ENCODE measurements around the gene ARHGAP26.

Gene ARHGAP26

GRCh38 chr5:142842994-142843905 is 73.1 kb downstream of the ARHGAP26 start:
- Histone ChIP-seq H3K36me3 (ENCODE audit: control insufficient read depth, insufficient read depth, low read length) (no peaks in the 10 kb centered on the region), H3K9me3 (ENCODE audit: control insufficient read depth, low read length) (no peaks in the 10 kb centered on the region), H3K9ac (ENCODE audit: low read length) (no peak overlapping the region), H3K4me3 (ENCODE audit: low read length) (no peak overlapping the region), H3K4me1 (ENCODE audit: control insufficient read depth, insufficient read depth, low read length) (peaks cover 88% of the 10 kb centered on the region), H3K27me3 (ENCODE audit: control insufficient read depth, insufficient read depth, low read length) (no peaks in the 10 kb centered on the region)

GRCh38 chr5:142844866-142845265 is 74.7 kb downstream of the ARHGAP26 start:
- H3K9me3 ChIP-seq (ENCODE audit: control insufficient read depth, low read length), result no peaks in the 10 kb centered on the region
- H3K9ac ChIP-seq (ENCODE audit: low read length), result no peak overlapping the region
- peaks cover 86% of the 10 kb centered on the region for H3K4me1 ChIP-seq (ENCODE audit: control insufficient read depth, insufficient read depth, low read length)
- no peaks in the 10 kb centered on the region for H3K27me3 ChIP-seq (ENCODE audit: control insufficient read depth, insufficient read depth, low read length)
- no peak overlapping the region for H3K4me3 ChIP-seq (ENCODE audit: low read length)
- H3K36me3 ChIP-seq (ENCODE audit: control insufficient read depth, insufficient read depth, low read length), result no peaks in the 10 kb centered on the region

GRCh38 chr5:142845402-142845921 is 75.3 kb downstream of the ARHGAP26 start:
- H3K4me1 ChIP-seq (ENCODE audit: control insufficient read depth, insufficient read depth, low read length), result peaks cover 85% of the 10 kb centered on the region
- no peaks in the 10 kb centered on the region for H3K36me3 ChIP-seq (ENCODE audit: control insufficient read depth, insufficient read depth, low read length)
- no peaks in the 10 kb centered on the region for H3K9me3 ChIP-seq (ENCODE audit: control insufficient read depth, low read length)
- H3K4me3 ChIP-seq (ENCODE audit: low read length), result no peak overlapping the region
- H3K27me3 ChIP-seq (ENCODE audit: control insufficient read depth, insufficient read depth, low read length), result no peaks in the 10 kb centered on the region
- peak overlapping the region; percentile 6 for H3K9ac ChIP-seq (ENCODE audit: low read length)

GRCh38 chr5:142845954-142846398 is 75.8 kb downstream of the ARHGAP26 start:
- Histone ChIP-seq H3K27me3 (ENCODE audit: control insufficient read depth, insufficient read depth, low read length) (no peaks in the 10 kb centered on the region), H3K36me3 (ENCODE audit: control insufficient read depth, insufficient read depth, low read length) (no peaks in the 10 kb centered on the region), H3K9ac (ENCODE audit: low read length) (peak overlapping the region; percentile 6), H3K4me3 (ENCODE audit: low read length) (no peak overlapping the region), H3K4me1 (ENCODE audit: control insufficient read depth, insufficient read depth, low read length) (peaks cover 85% of the 10 kb centered on the region), H3K9me3 (ENCODE audit: control insufficient read depth, low read length) (no peaks in the 10 kb centered on the region)

GRCh38 chr5:142846406-142846805 is 76.2 kb downstream of the ARHGAP26 start:
- H3K9ac ChIP-seq (ENCODE audit: low read length), result peak overlapping the region; percentile 6
- peaks cover 85% of the 10 kb centered on the region for H3K4me1 ChIP-seq (ENCODE audit: control insufficient read depth, insufficient read depth, low read length)
- no peak overlapping the region for H3K4me3 ChIP-seq (ENCODE audit: low read length)
- H3K36me3 ChIP-seq (ENCODE audit: control insufficient read depth, insufficient read depth, low read length), result no peaks in the 10 kb centered on the region
- no peaks in the 10 kb centered on the region for H3K27me3 ChIP-seq (ENCODE audit: control insufficient read depth, insufficient read depth, low read length)
- H3K9me3 ChIP-seq (ENCODE audit: control insufficient read depth, low read length), result no peaks in the 10 kb centered on the region

GRCh38 chr5:142847898-142848790 is 78.0 kb downstream of the ARHGAP26 start:
- H3K4me1 ChIP-seq (ENCODE audit: control insufficient read depth, insufficient read depth, low read length), result peaks cover 85% of the 10 kb centered on the region
- no peak overlapping the region for H3K4me3 ChIP-seq (ENCODE audit: low read length)
- H3K9me3 ChIP-seq (ENCODE audit: control insufficient read depth, low read length), result no peaks in the 10 kb centered on the region
- H3K9ac ChIP-seq (ENCODE audit: low read length), result no peak overlapping the region
- H3K27me3 ChIP-seq (ENCODE audit: control insufficient read depth, insufficient read depth, low read length), result no peaks in the 10 kb centered on the region
- no peaks in the 10 kb centered on the region for H3K36me3 ChIP-seq (ENCODE audit: control insufficient read depth, insufficient read depth, low read length)

- Histone ChIP-seq H3K4me1 (ENCODE audit: control insufficient read depth, insufficient read depth, low read length) (peaks cover 92% of the 10 kb centered on the region), H3K9me3 (ENCODE audit: control insufficient read depth, low read length) (no peaks in the 10 kb centered on the region), H3K36me3 (ENCODE audit: control insufficient read depth, insufficient read depth, low read length) (no peaks in the 10 kb centered on the region), H3K4me3 (ENCODE audit: low read length) (no peak overlapping the region), H3K27me3 (ENCODE audit: control insufficient read depth, insufficient read depth, low read length) (no peaks in the 10 kb centered on the region), H3K9ac (ENCODE audit: low read length) (no peak overlapping the region)
Measured at GRCh38 chr5:142849466-142849865, 79.3 kb downstream of the ARHGAP26 start.

- H3K9ac ChIP-seq (ENCODE audit: low read length), result no peak overlapping the region
- H3K4me3 ChIP-seq (ENCODE audit: low read length), result no peak overlapping the region
- no peaks in the 10 kb centered on the region for H3K27me3 ChIP-seq (ENCODE audit: control insufficient read depth, insufficient read depth, low read length)
- no peaks in the 10 kb centered on the region for H3K9me3 ChIP-seq (ENCODE audit: control insufficient read depth, low read length)
- no peaks in the 10 kb centered on the region for H3K36me3 ChIP-seq (ENCODE audit: control insufficient read depth, insufficient read depth, low read length)
- peaks cover 93% of the 10 kb centered on the region for H3K4me1 ChIP-seq (ENCODE audit: control insufficient read depth, insufficient read depth, low read length)
Measured at GRCh38 chr5:142849880-142850279, 79.7 kb downstream of the ARHGAP26 start.

GRCh38 chr5:142851731-142852130 is 81.6 kb downstream of the ARHGAP26 start:
- H3K9me3 ChIP-seq (ENCODE audit: control insufficient read depth, low read length), result no peaks in the 10 kb centered on the region
- no peak overlapping the region for H3K9ac ChIP-seq (ENCODE audit: low read length)
- peaks cover 77% of the 10 kb centered on the region for H3K4me1 ChIP-seq (ENCODE audit: control insufficient read depth, insufficient read depth, low read length)
- no peak overlapping the region for H3K4me3 ChIP-seq (ENCODE audit: low read length)
- H3K27me3 ChIP-seq (ENCODE audit: control insufficient read depth, insufficient read depth, low read length), result no peaks in the 10 kb centered on the region
- no peaks in the 10 kb centered on the region for H3K36me3 ChIP-seq (ENCODE audit: control insufficient read depth, insufficient read depth, low read length)

- Histone ChIP-seq H3K9ac (ENCODE audit: low read length) (no peak overlapping the region), H3K4me1 (ENCODE audit: control insufficient read depth, insufficient read depth, low read length) (peaks cover 81% of the 10 kb centered on the region), H3K27me3 (ENCODE audit: control insufficient read depth, insufficient read depth, low read length) (no peaks in the 10 kb centered on the region), H3K36me3 (ENCODE audit: control insufficient read depth, insufficient read depth, low read length) (no peaks in the 10 kb centered on the region), H3K9me3 (ENCODE audit: control insufficient read depth, low read length) (no peaks in the 10 kb centered on the region), H3K4me3 (ENCODE audit: low read length) (no peak overlapping the region)
Measured at GRCh38 chr5:142852416-142853198, 82.4 kb downstream of the ARHGAP26 start.

GRCh38 chr5:142853682-142854081 is 83.5 kb downstream of the ARHGAP26 start:
- no peaks in the 10 kb centered on the region for H3K27me3 ChIP-seq (ENCODE audit: control insufficient read depth, insufficient read depth, low read length)
- H3K4me1 ChIP-seq (ENCODE audit: control insufficient read depth, insufficient read depth, low read length), result peaks cover 83% of the 10 kb centered on the region
- no peak overlapping the region for H3K4me3 ChIP-seq (ENCODE audit: low read length)
- H3K9ac ChIP-seq (ENCODE audit: low read length), result no peak overlapping the region
- no peaks in the 10 kb centered on the region for H3K9me3 ChIP-seq (ENCODE audit: control insufficient read depth, low read length)
- no peaks in the 10 kb centered on the region for H3K36me3 ChIP-seq (ENCODE audit: control insufficient read depth, insufficient read depth, low read length)
